D721Med (cell line): ENCODE measurements around the gene PPP1R27.
A peak's percentile ranks its signal among the peaks of the same experiment; 100 is the strongest.

ENCODE experiments used
- DNase-seq: peaks from one replicate; pipeline ENCODE4 v3.0.0; 2011; ENCODE audit warnings: low spot score; ENCODE audit not compliant: insufficient read length
- FAIRE-seq: peaks from 2 replicates; lab custom pipeline; 2011; peaks lifted over from hg19 to GRCh38; lab: Jason Lieb, UNC
- CTCF ChIP-seq: IDR thresholded peaks from 2 replicates; pipeline ENCODE4 v1.5.1; 2012; ENCODE audit warnings: mild to moderate bottlenecking, control low read depth; ENCODE audit not compliant: insufficient read depth; ENCODE audit errors: missing control alignments

PPP1R27 gene

GRCh38 chr17:81838753-81839255 lies 4.0 kb upstream of the PPP1R27 start:
- no peak for FAIRE-seq
- TF ChIP-seq CTCF, result no peak
- DNase-seq, result no peak

- FAIRE-seq, result no peak
- DNase-seq, result no peak
Observed at GRCh38 chr17:81837641-81838040, 2.8 kb upstream of the PPP1R27 start.

GRCh38 chr17:81833921-81834830 lies 674 bp downstream of the PPP1R27 start:
- no peak for TF ChIP-seq CTCF
- FAIRE-seq, result no peak
- no peak for DNase-seq

More at GRCh38 chr17:81837641-81838040, 2.8 kb upstream of the PPP1R27 start:
- TF ChIP-seq CTCF, result no peak

- no peak for TF ChIP-seq CTCF
- DNase-seq, result peak; percentile 98
- no peak for FAIRE-seq
Observed at GRCh38 chr17:81833160-81833920, 1.5 kb downstream of the PPP1R27 start, which contains the start of gene MCRIP1. TSS of gene MCRIP1 (minus strand) at chr17:81833291. CDS start at chr17:81824506, 8,785 bp downstream.

GRCh38 chr17:81832608-81833159 lies 2.2 kb downstream of the PPP1R27 start:
- TF ChIP-seq CTCF, result no peak
- DNase-seq (no peak), FAIRE-seq (no peak)

GRCh38 chr17:81831957-81832607 lies 2.8 kb downstream of the PPP1R27 start:
- no peak for FAIRE-seq
- no peak for DNase-seq
- TF ChIP-seq CTCF, result no peak
